Lung (tissue), 16 donors: ENCODE data around the gene REXO1. TPM values are rescaled to one million over a fixed set of nuclear protein-coding genes. Genes with fewer than 3 reads are reported as not detected.

Source experiments
- ATAC-seq: fragments of 200-7000 bp; cut with Tn5 transposase; one replicate; pipeline ENCODE4 v1.9.1; 2020; ENCODE audit warnings: moderate number of reproducible peaks; ENCODE audit not compliant: insufficient read depth, low FRiP score
- DNase-seq, 3 donors: peaks; one replicate each; pipeline ENCODE4 v3.0.0-alpha.2; 2013 to 2017
- H3K27ac ChIP-seq, 2 donors: one replicate each; pipeline ENCODE4 v1.5.1; 2013; ENCODE audit warnings: mild to moderate bottlenecking in 2 of 2, moderate library complexity in 2 of 2, control low read depth in 1 of 2, inconsistent platforms in 1 of 2, low read depth in 1 of 2, low read length in 1 of 2
- H3K27me3 ChIP-seq, 3 donors: one replicate each; pipeline ENCODE4 v1.5.1; 2013; ENCODE audit warnings: low read length in 2 of 3; ENCODE audit not compliant: control insufficient read depth in 3 of 3, insufficient read depth in 3 of 3
- H3K36me3 ChIP-seq, 4 donors: one replicate each; pipeline ENCODE4 v1.5.1; 2013; ENCODE audit warnings: low read length in 4 of 4, mild to moderate bottlenecking in 1 of 4, moderate library complexity in 1 of 4; ENCODE audit not compliant: control insufficient read depth in 4 of 4, insufficient read depth in 4 of 4
- H3K4me1 ChIP-seq, 5 donors: one replicate each; pipeline ENCODE4 v1.5.1; 2013; ENCODE audit warnings: low read length in 5 of 5, mild to moderate bottlenecking in 2 of 5, moderate library complexity in 1 of 5; ENCODE audit not compliant: control insufficient read depth in 5 of 5, insufficient read depth in 5 of 5
- H3K4me3 ChIP-seq: one replicate; pipeline ENCODE4 v1.5.1; 2013; ENCODE audit warnings: mild to moderate bottlenecking, control low read depth, moderate library complexity
- H3K9ac ChIP-seq, 2 donors: one replicate each; pipeline ENCODE4 v1.5.1; 2013; ENCODE audit warnings: low read length in 2 of 2, control low read depth in 1 of 2; ENCODE audit not compliant: insufficient read depth in 1 of 2
- H3K9me3 ChIP-seq, 4 donors: one replicate each; pipeline ENCODE4 v1.5.1; 2013; ENCODE audit warnings: low read length in 3 of 4, mild to moderate bottlenecking in 1 of 4, moderate library complexity in 1 of 4; ENCODE audit not compliant: control insufficient read depth in 4 of 4, insufficient read depth in 3 of 4
- CTCF ChIP-seq: IDR thresholded peaks from 2 replicates; pipeline ENCODE4 v1.5.1; 2012; ENCODE audit warnings: mild to moderate bottlenecking; ENCODE audit errors: control extremely low read depth, extremely low read depth
- WGBS, 2 donors: extraction: QIAGEN DNeasy Blood & Tissue Kit; methylation state at CpG; one replicate each; pipeline ENCODE4 v1.1.7; 2013; 5-methylcytosine and 5-hydroxymethylcytosine counted together
- long read RNA-seq, 5 donors: transcript quantifications; one replicate each; lab custom pipeline, GENCODE V29; 2026
- polyA plus RNA-seq, 2 donors: library from polyadenylated mRNA; stranded (reverse); fragments of 200-250 nt; gene quantifications; one replicate each; pipeline ENCODE4 v1.2.1, GENCODE V29; 2013
- total RNA-seq, 2 donors: library from RNA; depleted of rRNA in 1 of 2; stranded (reverse); fragments of >200 nt in 1 of 2; gene quantifications; one replicate each; pipeline ENCODE4 v1.2.1, GENCODE V29; 2014 to 2021
- donor health status: control.
- donor health status: control.
- donor health status: Bipolar disorder and iron deficiency.
- donor health status: healthy.
- donor health status: DM: yes; HTN: yes; CAD: no.

Gene REXO1
- total RNA-seq (10 to 100 TPM; 15.6 to 40.3 TPM), polyA plus RNA-seq (10 to 100 TPM; 22.3 to 32.0 TPM)
- long read RNA-seq, donor 1, full-length matches to known transcripts: 3 of 3 reads
- long read RNA-seq, donor 1, partial matches to known transcripts: 0 of 3 reads
- long read RNA-seq, donor 1, other reads (novel, unspliced or antisense): 0 of 3 reads
- long read RNA-seq, donor 2: 0 reads
- long read RNA-seq, donor 3, partial matches to known transcripts: 6 of 8 reads
- long read RNA-seq, donor 3, other reads (novel, unspliced or antisense): 0 of 8 reads
- long read RNA-seq, donor 4, full-length matches to known transcripts: 1 of 1 reads
- long read RNA-seq, donor 4, partial matches to known transcripts: 0 of 1 reads
- long read RNA-seq, donor 4, other reads (novel, unspliced or antisense): 0 of 1 reads
- long read RNA-seq, donor 5, partial matches to known transcripts: 10 of 14 reads
- long read RNA-seq, donor 5, other reads (novel, unspliced or antisense): 0 of 14 reads

GRCh38 chr19:1848399-1849131 is at the start of gene REXO1:
TSS of gene REXO1 (minus strand) at chr19:1848483. CDS start at chr19:1848358, 125 bp downstream.
- peak within 1 kb of the TSS; percentile 99 for H3K27ac ChIP-seq
- H3K27me3 ChIP-seq: no peaks in the 10 kb centered on the region
- ATAC-seq: peak; percentile 95
- peaks cover 8 to 41% (median 12%) of the 10 kb centered on the region in 5 donors for H3K4me1 ChIP-seq
- peak; percentile 96 to 97 (median 96) for DNase-seq
- 2 to 3% methylated on average over 42 to 60 of the region's 60 CpGs for WGBS, 2 donors
- H3K9ac ChIP-seq: peak within 1 kb of the TSS; percentile 81 to 85
- H3K9me3 ChIP-seq: no peaks in the 10 kb centered on the region
- peak; percentile 90 for TF ChIP-seq CTCF
- H3K36me3 ChIP-seq: peaks cover 0 to 8% (median 1%) of the 10 kb centered on the region in 4 donors
- H3K4me3 ChIP-seq: peak within 1 kb of the TSS; percentile 99

- Histone ChIP-seq H3K27me3 (no peaks in the 10 kb centered on the region), H3K4me1 (peaks cover 0 to 7% (median 3%) of the 10 kb centered on the region in 5 donors), H3K27ac (peak overlapping the region in 1 of 2 donors; percentile 13), H3K9me3 (no peaks in the 10 kb centered on the region), H3K36me3 (no peaks in the 10 kb centered on the region), H3K4me3 (no peak overlapping the region), H3K9ac (no peak overlapping the region)
- ATAC-seq (no peak), DNase-seq (no peak)
- 69 to 79% methylated on average over 13 of the region's 13 CpGs for WGBS, 2 donors
- no peak for TF ChIP-seq CTCF
Observed at GRCh38 chr19:1896508-1896907, 48.2 kb upstream of the REXO1 start.

GRCh38 chr19:1893791-1894190 is 45.5 kb upstream of the REXO1 start:
- DNase-seq (no peak), ATAC-seq (no peak)
- WGBS, 2 donors: 90 to 91% methylated on average over 17 of the region's 17 CpGs
- Histone ChIP-seq H3K27ac (no peak overlapping the region), H3K9me3 (no peaks in the 10 kb centered on the region), H3K4me3 (no peak overlapping the region), H3K4me1 (peaks cover 0 to 7% (median 3%) of the 10 kb centered on the region in 5 donors), H3K9ac (no peak overlapping the region), H3K27me3 (no peaks in the 10 kb centered on the region), H3K36me3 (no peaks in the 10 kb centered on the region)
- TF ChIP-seq CTCF: no peak
